H1 (cell line): ENCODE data around the gene MOK. TPM values are rescaled to one million over a fixed set of nuclear protein-coding genes. Genes with fewer than 3 reads are reported as not detected.

Source experiments
- ATF3 ChIP-seq: IDR thresholded peaks from 2 replicates; pipeline ENCODE4 v1.6.1; 2011; ENCODE audit warnings: low read depth, mild to moderate bottlenecking, low read length; ENCODE audit not compliant: insufficient read depth
- CHD1 ChIP-seq: IDR thresholded peaks from 2 replicates; pipeline ENCODE4 v1.6.1; 2012; ENCODE audit warnings: low read depth, low read length, improper control_type of control experiment
- CHD7 ChIP-seq: fragments of 300-600 bp; sonication (generic); IDR thresholded peaks from 2 replicates; pipeline ENCODE4 v1.7.1; 2012; ENCODE audit warnings: low read length, moderate library complexity, mild to moderate bottlenecking, inconsistent platforms; ENCODE audit not compliant: insufficient replicate concordance
- GABPA ChIP-seq: IDR thresholded peaks from 2 replicates; pipeline ENCODE4 v1.6.1; 2011; ENCODE audit warnings: mild to moderate bottlenecking, low read length, moderate library complexity, borderline replicate concordance; ENCODE audit not compliant: insufficient read depth
- KDM5A ChIP-seq: fragments of 200-600 bp; IDR thresholded peaks from 2 replicates; pipeline ENCODE4 v1.7.1; 2012; ENCODE audit warnings: mild to moderate bottlenecking, low read length, inconsistent platforms, mixed read lengths
- POLR2A ChIP-seq, 2 experiments: IDR thresholded peaks; 1 replicate in 1 of 2; 2 replicates in 1 of 2; pipeline ENCODE4 v1.6.1; 2011; ENCODE audit warnings: low read depth in 2 of 2, low read length in 2 of 2, mild to moderate bottlenecking in 2 of 2; ENCODE audit errors: control extremely low read depth in 1 of 2
- RXRA ChIP-seq: IDR thresholded peaks from 2 replicates; pipeline ENCODE4 v1.6.1; 2011; ENCODE audit warnings: low read depth, mild to moderate bottlenecking, low read length, moderate library complexity; ENCODE audit not compliant: insufficient read depth
- SAP30 ChIP-seq: fragments of 300-600 bp; sonication (generic); IDR thresholded peaks from 2 replicates; pipeline ENCODE4 v1.7.1; 2012; ENCODE audit warnings: low read length, moderate library complexity, mild to moderate bottlenecking, inconsistent platforms; ENCODE audit not compliant: insufficient read depth, insufficient replicate concordance
- polyA plus RNA-seq, 7 experiments: library from polyadenylated mRNA; depleted of rRNA in 3 of 7; stranded (reverse) in 5 of 7; unstranded in 2 of 7; fragments of >200 nt in 5 of 7; fragments of 200-250 nt in 2 of 7; gene quantifications; 1 replicate in 5 of 7; 2 replicates in 1 of 7; 4 replicates in 1 of 7; pipeline versions ENCODE4 v1.2.1 to v1.2.3, GENCODE V29; 2011 to 2013; ENCODE audit warnings: missing spikeins in 2 of 7, mixed read lengths in 2 of 7
- total RNA-seq: library from RNA; stranded (reverse); fragmentation: NEBNext Ultra II Directional; extraction: Animal tissue kit (Norgen Biotek cat#: 25700); gene quantifications from 2 replicates; pipeline ENCODE4 v1.2.1, GENCODE V29; 2021
- TF ChIP-seq, protein P1 (sequence below): IDR thresholded peaks from 2 replicates; pipeline ENCODE4 v1.6.1; 2011; ENCODE audit warnings: low read length, improper control_type of control experiment

MOK gene
- total and polyA plus RNA-seq, 2 of the 8 experiments (the other 6 are each of a cell fraction or from before 2014, with no cell fraction given), result 2.1 to 2.5 TPM

GRCh38 chr14:102279688-102280348 is 25.1 kb downstream of the MOK start (continued):
- TF ChIP-seq CHD7 (no peak), POLR2A (IDR thresholded peaks at IDR 0.05; ENCODE audit: control extremely low read depth in 1 of 2, low read depth in 2 of 2, low read length in 2 of 2) (no peak), GABPA (no peak), ATF3 (no peak), RXRA (no peak), KDM5A (no peak), CHD1 (no peak), SAP30 (no peak)
- TF ChIP-seq, protein P1, sequence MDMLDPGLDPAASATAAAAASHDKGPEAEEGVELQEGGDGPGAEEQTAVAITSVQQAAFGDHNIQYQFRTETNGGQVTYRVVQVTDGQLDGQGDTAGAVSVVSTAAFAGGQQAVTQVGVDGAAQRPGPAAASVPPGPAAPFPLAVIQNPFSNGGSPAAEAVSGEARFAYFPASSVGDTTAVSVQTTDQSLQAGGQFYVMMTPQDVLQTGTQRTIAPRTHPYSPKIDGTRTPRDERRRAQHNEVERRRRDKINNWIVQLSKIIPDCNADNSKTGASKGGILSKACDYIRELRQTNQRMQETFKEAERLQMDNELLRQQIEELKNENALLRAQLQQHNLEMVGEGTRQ, result no peak
